Loucy (cell line): ENCODE data around the gene ZBTB20.

ENCODE experiments used
- H2AFZ ChIP-seq: fragments of 200-600 bp; sonication (generic); 2 replicates; pipeline ENCODE4 v1.6.0; 2016; ENCODE audit warnings: antibody characterized with exemption, mild to moderate bottlenecking, low read length, moderate library complexity
- H3F3A ChIP-seq: fragments of 200-600 bp; 2 replicates; pipeline ENCODE4 v1.6.0; 2016; ENCODE audit warnings: antibody characterized with exemption, low read depth, mild to moderate bottlenecking
- H3K27me3 ChIP-seq: fragments of 200-600 bp; sonication (generic); 2 replicates; pipeline ENCODE4 v1.6.1; 2014; ENCODE audit warnings: low read length, mild to moderate bottlenecking; ENCODE audit not compliant: insufficient read depth, poor library complexity, severe bottlenecking
- H3K36me3 ChIP-seq: fragments of 200-600 bp; sonication (generic); 2 replicates; pipeline ENCODE4 v1.6.1; 2016; ENCODE audit warnings: low read length; ENCODE audit not compliant: insufficient read depth
- H3K4me1 ChIP-seq: fragments of 200-600 bp; sonication (generic); 2 replicates; pipeline ENCODE4 v1.5.1; 2014; ENCODE audit warnings: low read length, mild to moderate bottlenecking; ENCODE audit not compliant: insufficient read depth, poor library complexity, severe bottlenecking
- H3K4me2 ChIP-seq: fragments of 200-600 bp; sonication (generic); 2 replicates; pipeline ENCODE4 v1.6.0; 2014; ENCODE audit warnings: antibody characterized with exemption, low read length, low read depth, mild to moderate bottlenecking; ENCODE audit not compliant: poor library complexity, severe bottlenecking
- H3K4me3 ChIP-seq: fragments of 200-600 bp; sonication (generic); 2 replicates; pipeline ENCODE4 v1.5.1; 2014; ENCODE audit warnings: low read length, mild to moderate bottlenecking, mixed read lengths; ENCODE audit not compliant: poor library complexity, severe bottlenecking
- H3K79me2 ChIP-seq: fragments of 200-600 bp; sonication (generic); 2 replicates; pipeline ENCODE4 v1.6.1; 2014; ENCODE audit warnings: low read length; ENCODE audit not compliant: insufficient read depth
- H3K9ac ChIP-seq: fragments of 200-600 bp; sonication (generic); 2 replicates; pipeline ENCODE4 v1.6.0; 2014; ENCODE audit warnings: mild to moderate bottlenecking, low read depth, low read length, moderate library complexity; ENCODE audit not compliant: poor library complexity, severe bottlenecking
- H3K9me2 ChIP-seq: fragments of 200-600 bp; sonication (generic); replicated peaks from 2 replicates; pipeline ENCODE4 v1.6.1; 2016; ENCODE audit warnings: low read depth, low read length, mixed read lengths
- H3K9me3 ChIP-seq: fragments of 200-600 bp; sonication (generic); 2 replicates; pipeline ENCODE4 v1.6.1; 2014; ENCODE audit warnings: mild to moderate bottlenecking, antibody characterized with exemption, low read length, low read depth; ENCODE audit not compliant: insufficient read depth
- H4K20me1 ChIP-seq: fragments of 200-600 bp; sonication (generic); 2 replicates; pipeline ENCODE4 v1.6.0; 2014; ENCODE audit warnings: antibody characterized with exemption, low read length, mild to moderate bottlenecking; ENCODE audit not compliant: insufficient read depth, poor library complexity, severe bottlenecking
- CTCF ChIP-seq: fragments of 200-600 bp; sonication (generic); conservative IDR thresholded peaks from 2 replicates; pipeline ENCODE4 v1.5.1; 2014; ENCODE audit warnings: mild to moderate bottlenecking, antibody characterized with exemption, low read length
- EZH2phosphoT487 ChIP-seq: fragments of 200-600 bp; IDR thresholded peaks from 2 replicates; pipeline ENCODE4 v1.6.1; 2018; ENCODE audit warnings: antibody characterized with exemption, mild to moderate bottlenecking, moderate library complexity, borderline replicate concordance

Gene ZBTB20

GRCh38 chr3:115072265-115073021 is 74.6 kb downstream of the ZBTB20 start:
- peaks cover 11% of the 10 kb centered on the region; the same call in 1 of the 2 replicates for H3K36me3 ChIP-seq
- H3K4me2 ChIP-seq = no peak overlapping the region
- peaks cover 19% of the 10 kb centered on the region for H3K79me2 ChIP-seq
- no peak for TF ChIP-seq CTCF
- TF ChIP-seq EZH2phosphoT487 = no peak
- H3K9me2 ChIP-seq = no peaks in the 10 kb centered on the region
- no peak overlapping the region for H3K9ac ChIP-seq
- no peak overlapping the region for H3K4me3 ChIP-seq
- no peak overlapping the region for H2AFZ ChIP-seq
- H4K20me1 ChIP-seq = no peaks in the 10 kb centered on the region
- H3F3A ChIP-seq = no peaks in the 10 kb centered on the region
- H3K27me3 ChIP-seq = no peaks in the 10 kb centered on the region
- H3K4me1 ChIP-seq = no peaks in the 10 kb centered on the region
- H3K9me3 ChIP-seq = peaks cover 9% of the 10 kb centered on the region; the same call in 1 of the 2 replicates

- H3K27me3 ChIP-seq = no peaks in the 10 kb centered on the region
- H2AFZ ChIP-seq = no peak overlapping the region
- H3K36me3 ChIP-seq = peaks cover 8% of the 10 kb centered on the region; the same call in 1 of the 2 replicates
- H3K79me2 ChIP-seq = peaks cover 10% of the 10 kb centered on the region
- no peaks in the 10 kb centered on the region for H4K20me1 ChIP-seq
- TF ChIP-seq CTCF (no peak), EZH2phosphoT487 (no peak)
- H3F3A ChIP-seq = no peaks in the 10 kb centered on the region
- H3K9me2 ChIP-seq = no peaks in the 10 kb centered on the region
- H3K9ac ChIP-seq = no peak overlapping the region
- no peak overlapping the region for H3K4me3 ChIP-seq
- H3K4me1 ChIP-seq = no peaks in the 10 kb centered on the region
- H3K4me2 ChIP-seq = no peak overlapping the region
- H3K9me3 ChIP-seq = peaks cover 9% of the 10 kb centered on the region; the same call in 1 of the 2 replicates
Measured at GRCh38 chr3:115071601-115072000, 75.5 kb downstream of the ZBTB20 start.

GRCh38 chr3:115071166-115071565 is 75.9 kb downstream of the ZBTB20 start:
- Histone ChIP-seq H3K36me3 (0 out of 2 replicates have a peak, but pooled peaks cover 3% of the 10 kb centered on the region), H3K4me1 (no peaks in the 10 kb centered on the region), H3K27me3 (no peaks in the 10 kb centered on the region), H3K9me2 (no peaks in the 10 kb centered on the region), H2AFZ (no peak overlapping the region), H3K4me3 (no peak overlapping the region), H3K4me2 (no peak overlapping the region), H3F3A (no peaks in the 10 kb centered on the region), H3K9ac (no peak overlapping the region), H3K79me2 (peaks cover 10% of the 10 kb centered on the region), H4K20me1 (no peaks in the 10 kb centered on the region), H3K9me3 (0 out of 2 replicates have a peak, but pooled peaks cover 4% of the 10 kb centered on the region)
- no peak for TF ChIP-seq CTCF
- no peak for TF ChIP-seq EZH2phosphoT487
